NCI-H2029 treated with DMSO at 0.1 percent for 48 hours (cell line): ENCODE results near the gene IQCC.
A peak's percentile ranks its signal among the peaks of the same experiment; 100 is the strongest.

Experiments used
- DNase-seq: peaks from one replicate; lab custom pipeline; 2025; lab: John Stamatoyannopoulos, UW

The IQCC gene

DNA sequence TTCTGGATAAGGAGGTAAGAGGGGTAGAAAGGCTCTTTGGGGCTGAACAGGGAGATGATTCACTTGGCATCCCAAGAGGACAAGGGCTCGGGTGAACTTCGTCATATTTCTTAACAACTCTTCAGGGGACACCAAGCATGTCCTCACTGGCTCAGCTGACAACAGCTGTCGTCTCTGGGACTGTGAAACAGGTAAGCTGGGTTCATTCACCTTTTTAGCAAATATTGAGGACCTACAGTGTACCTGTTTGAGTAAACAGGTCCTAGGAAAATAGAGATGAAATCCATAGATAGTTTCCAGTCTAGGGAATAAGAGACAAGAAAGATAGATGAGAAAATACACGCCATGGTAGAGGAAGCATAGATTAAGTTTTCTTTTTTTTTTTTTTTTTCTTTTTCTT, 18.8 kb downstream of the IQCC start:
- DNase-seq: no peak

DNA sequence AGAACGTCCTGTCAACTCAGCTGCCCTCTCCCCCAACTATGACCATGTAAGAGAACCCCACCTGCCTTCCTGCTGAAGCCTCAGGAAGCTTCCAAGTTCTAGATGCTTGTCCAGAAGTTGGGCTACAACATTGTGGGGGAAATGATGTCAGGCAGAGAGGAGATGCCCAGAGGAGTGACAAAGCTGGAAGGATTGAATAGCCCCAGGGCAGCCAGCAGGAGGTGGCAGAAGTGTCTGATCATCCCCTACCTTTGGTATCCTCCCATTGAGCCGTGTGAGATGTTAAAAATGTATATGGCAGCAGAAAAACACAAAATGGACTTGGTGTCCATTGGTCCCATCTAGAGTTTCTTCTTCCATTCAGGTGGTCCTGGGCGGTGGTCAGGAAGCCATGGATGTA, 23.3 kb downstream of the IQCC start:
- no peak for DNase-seq

DNA sequence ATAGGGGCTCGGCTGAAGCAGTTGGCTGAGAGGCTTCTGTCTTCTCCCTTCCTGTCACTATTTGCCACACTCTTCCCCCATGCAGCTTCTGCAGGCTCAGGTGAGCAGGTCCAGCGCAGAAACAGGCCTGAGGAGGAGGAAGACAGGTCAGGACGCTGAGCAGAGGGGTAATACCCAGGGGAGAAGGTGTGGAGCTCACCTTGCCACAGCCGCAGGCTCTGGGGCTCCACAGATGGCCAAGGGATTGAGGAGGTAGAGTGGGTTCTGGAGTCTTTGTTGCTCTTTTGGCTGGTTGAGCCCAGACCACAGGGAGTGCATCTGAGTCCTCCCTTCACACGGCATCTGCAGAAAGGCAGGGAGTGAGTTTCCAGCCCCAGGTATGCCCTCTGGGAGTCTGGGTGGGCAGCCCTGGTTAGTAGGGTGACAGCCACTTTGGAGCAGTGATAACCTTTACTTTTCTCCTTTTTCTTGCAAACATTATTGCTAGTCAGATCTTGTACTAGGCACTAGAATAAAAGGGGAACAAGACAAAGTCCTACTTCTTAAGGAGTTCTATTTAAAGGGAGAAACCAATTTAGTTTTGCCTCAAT, 26.5 kb downstream of the IQCC start:
- no peak for DNase-seq

DNA sequence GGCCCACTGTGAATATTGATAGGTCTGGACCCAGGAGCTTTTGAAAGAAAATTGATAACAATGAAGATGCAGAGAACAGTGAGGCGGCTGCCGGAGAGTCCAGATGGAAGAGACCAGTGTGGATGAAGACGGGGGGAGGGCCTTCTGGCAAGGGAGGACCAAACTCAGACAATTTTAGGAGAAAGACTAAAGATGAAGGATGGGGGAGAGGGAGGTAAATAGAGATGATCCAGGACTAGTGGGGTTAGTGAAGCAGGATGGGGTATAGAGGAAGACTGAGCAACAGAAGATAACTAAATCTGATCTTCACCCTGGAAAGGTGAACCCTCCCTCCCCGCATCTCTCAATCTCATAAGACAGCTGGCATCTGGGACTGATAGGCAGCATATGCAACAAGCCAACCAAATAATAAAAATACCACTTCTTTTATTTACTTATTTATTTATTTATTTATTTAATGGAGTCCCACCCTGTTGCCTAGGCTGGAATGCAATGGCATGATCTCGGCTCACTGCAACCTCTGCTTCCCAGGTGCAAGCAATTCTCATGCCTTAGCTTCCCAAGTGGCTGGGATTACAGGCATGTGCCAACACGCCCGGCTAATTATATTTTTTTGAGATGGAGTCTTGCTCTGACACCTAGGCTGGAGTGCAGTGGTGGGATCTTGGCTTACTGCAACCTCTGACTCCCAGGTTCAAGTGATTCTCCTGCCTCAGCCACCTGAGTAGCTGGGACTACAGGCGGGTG, 27.3 kb downstream of the IQCC start:
- DNase-seq: no peak

DNA sequence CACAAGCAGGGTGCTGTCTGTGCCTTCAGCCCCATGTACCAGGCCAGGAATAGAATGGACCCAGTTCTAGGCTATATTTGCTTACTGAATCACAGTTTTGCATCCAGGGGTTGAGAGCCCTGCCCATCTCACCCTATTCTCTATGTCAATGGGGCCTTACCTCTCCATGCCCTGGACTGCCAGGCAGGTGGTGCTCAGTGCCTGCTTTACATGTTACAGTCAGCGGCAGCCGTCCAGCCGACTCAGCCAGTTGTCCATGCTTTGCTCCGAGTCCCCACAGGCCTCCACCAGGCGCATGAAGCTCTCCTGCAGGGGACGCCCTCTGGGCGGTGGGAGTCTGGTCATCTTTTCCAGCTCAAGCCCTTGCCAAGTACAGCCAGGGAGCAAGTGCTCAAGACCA, 29.3 kb downstream of the IQCC start:
- DNase-seq: no peak

DNA sequence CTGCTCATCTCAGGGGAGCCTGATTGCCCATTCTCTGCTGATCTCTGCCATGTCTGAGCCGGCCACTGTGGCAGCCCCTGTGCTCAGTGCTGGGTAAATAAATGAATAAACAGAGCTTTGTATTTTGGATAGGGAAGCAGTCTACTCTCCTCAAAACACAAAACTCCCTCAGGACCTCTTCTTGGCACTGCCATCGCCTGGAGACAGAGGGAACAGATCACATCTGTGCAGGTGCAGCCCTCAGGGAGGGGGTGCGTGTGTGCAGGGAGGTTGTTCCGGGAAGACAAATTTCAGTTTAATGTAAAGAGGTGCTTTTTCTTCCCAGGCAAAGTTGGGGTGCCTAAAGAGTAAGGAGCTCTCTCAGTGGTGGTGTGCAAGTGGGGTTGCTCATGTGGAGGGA, 33.9 kb downstream of the IQCC start:
- no peak for DNase-seq

DNA sequence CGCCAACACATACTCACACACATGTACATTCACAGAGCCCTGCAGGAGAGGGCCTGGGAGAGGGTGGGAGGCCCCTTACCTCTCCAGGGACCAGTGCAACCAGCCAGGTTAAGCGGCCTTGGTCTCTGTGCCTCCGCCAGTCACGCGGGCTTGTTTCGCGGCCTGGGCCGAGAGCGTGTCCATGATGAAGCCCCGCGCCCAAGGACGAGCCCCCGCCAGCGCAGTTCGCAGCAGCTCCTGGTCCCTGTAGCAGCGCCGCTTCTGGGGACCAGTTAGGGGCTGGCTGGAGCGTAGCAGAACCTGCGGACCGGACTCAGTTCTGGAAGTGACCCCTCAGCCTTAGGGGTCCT, 34.3 kb downstream of the IQCC start:
- no peak for DNase-seq

DNA sequence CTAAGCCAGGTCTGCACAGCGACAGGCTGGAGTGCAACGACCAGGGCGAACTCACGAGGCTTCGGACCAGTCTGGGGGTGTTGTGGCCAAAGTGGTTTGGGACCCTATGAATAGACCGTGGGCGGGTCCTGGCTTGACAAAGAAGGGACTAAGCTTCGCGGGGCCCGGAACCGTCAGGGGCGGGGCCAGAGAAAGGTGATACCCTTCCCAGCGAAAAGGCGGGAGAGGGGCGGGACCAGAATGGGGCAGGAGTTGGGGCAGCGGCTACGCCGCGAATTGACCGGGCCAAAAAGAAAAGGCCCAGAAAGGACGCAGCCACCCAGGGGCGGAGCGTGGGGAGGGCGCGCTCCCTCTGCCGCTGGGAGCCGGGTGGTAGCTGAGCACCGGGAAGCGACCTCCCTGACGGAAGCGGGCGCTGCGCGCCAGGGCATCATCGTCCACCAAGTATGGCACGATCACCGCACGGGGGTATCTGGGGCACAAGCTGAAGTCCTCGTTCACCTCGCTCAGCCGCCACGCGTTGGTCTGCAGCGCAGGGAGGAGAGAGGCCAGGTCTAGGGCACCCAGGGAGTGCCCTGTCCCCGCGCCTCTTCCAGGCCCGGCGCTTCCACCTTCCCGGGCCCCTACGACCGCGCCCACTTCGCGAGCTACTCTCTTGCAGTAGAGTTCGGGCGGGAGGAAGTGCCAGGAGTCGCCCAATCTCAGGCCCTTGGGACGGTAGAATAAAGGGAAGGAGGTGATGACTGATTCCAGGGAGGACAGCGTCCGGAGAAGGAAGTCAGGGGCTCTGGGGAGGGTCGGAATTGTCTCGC, 34.9 kb downstream of the IQCC start:
- peak; percentile 34 for DNase-seq

DNA sequence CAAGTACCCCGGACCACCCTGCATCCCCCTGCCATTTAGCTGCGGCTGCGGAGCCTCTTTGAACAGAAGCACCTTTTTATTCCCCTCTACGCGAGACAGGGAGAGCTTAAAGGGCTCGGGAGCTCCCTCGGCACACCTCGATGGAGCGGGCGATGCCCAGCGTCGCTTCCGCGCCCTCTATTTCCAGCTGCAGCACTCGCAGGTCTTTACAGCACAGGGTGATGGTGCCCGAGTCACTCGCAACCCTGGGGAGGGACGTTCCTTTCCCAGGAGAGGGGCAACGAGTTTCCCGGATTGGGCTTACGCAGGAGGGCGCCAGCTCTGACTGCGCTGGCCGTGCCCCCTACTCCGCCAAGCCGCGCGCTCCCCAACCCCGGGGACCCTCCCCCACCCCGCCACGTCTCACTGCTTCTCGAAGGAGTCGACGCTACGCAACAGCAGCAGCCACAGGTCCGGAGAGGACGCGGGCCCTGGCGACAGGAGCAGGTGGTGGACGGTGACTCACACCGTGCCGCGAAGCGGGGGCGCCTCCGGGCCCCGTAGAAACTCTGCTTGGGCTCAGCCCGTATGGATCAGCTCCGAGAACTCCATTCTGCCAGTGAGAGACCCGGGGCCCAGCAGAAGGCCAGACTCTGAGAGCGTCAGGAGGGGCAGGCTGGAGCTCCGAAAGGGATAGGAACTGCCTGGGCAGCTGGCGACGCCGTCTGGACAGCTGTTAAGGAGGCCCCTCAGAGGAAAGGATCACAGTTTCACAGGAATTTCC, 35.7 kb downstream of the IQCC start:
- no peak for DNase-seq

DNA sequence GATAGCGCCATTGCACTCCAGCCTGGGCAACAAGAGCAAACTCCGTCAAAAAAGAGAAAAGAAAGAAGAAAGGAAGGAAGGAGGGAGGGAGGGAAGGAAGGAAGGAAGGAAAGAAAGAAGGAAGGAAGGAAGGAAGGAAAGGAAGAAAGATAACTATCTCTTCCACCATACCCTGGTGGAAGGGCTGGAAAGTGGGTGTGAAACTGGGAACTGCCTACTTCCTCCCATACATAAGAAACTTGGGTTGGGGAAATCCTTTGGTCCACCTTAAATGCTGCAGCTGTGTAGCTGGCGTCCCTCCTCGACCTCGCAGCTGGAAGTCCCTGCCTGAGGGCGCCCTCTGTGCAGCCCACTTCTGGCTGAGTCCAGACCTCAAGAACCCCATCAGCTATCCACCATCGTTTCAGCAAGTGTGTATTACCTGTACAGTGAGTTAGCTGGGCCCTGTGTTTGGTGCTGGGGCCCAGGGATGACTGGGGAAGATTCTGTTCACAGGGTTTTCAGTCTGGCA, 36.9 kb downstream of the IQCC start:
- no peak for DNase-seq

DNA sequence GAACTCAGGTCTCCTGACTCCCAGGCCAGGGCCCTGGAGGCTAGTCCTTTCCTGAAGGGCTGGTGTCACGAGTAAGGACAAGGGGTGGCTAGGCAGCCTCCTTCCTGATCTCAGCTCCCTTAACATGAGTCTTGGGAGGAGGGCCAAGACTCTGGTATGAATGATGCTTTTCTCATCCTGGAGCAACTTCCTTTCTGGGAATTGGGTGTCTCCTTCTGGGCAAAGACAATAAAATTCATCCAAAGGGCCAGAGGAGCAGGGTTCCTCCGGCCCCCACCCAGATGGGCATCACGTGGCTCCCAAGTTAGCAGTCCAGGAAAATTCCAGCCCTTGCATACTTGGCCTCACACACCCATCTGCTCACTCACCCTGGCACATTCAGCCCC, 41.4 kb downstream of the IQCC start, which contains the start of gene FAM167B:
FAM167B (plus strand) TSS at position 335 of the 386 bp plus-strand sequence. CDS start 200 bp downstream, outside the sequence.
- no peak for DNase-seq

DNA sequence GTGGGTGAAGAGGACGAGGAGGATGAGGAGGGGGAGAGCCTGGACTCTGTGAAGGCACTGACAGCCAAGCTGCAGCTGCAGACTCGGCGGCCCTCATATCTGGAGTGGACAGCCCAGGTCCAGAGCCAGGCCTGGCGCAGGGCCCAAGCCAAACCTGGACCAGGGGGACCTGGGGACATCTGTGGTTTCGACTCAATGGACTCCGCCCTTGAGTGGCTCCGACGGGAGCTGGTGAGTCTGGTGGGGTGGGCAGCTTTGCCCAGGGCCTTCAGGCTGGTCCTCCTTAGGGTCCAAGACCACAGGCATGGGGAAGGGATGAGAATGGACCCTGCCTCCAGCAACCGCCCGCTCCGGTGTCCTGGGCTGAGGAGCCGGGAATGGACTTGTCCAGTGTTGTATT, 42.0 kb downstream of the IQCC start:
- DNase-seq: no peak

DNA sequence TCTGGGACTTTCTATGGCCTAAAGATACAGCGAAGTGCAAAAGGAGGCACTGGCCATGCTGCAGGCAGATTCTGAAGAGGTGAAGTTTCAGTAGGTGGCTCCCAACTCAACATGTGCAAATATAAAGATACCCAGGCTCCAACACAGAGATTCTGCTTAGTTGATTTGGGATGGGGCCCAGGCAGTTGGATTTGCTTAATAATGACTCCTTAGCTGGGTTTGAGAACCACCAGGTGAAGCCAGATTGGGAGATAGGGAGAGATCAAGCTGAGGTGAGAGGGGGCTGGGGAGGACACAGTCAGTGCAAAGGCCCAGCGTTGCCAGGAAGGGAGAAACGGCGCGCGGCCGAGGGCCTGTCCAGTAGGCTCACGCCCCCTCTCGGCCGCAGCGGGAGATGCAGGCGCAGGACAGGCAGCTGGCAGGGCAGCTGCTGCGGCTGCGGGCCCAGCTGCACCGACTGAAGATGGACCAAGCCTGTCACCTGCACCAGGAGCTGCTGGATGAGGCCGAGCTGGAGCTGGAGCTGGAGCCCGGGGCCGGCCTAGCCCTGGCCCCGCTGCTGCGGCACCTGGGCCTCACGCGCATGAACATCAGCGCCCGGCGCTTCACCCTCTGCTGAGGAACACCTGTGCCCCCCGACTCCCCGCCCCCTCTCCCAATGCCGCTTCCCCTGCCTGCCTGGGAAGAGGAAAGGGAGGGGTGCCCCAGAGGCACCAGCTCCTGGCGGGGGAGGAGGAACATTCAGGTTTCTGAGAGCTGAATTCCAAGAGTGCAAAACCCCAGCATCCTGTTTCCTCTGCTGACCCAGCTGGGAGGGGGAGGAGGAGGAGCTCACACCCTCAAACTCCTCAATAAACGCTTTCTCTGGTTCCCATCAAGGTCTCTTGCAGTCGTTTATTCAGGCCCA, 42.8 kb downstream of the IQCC start:
- DNase-seq: no peak

DNA sequence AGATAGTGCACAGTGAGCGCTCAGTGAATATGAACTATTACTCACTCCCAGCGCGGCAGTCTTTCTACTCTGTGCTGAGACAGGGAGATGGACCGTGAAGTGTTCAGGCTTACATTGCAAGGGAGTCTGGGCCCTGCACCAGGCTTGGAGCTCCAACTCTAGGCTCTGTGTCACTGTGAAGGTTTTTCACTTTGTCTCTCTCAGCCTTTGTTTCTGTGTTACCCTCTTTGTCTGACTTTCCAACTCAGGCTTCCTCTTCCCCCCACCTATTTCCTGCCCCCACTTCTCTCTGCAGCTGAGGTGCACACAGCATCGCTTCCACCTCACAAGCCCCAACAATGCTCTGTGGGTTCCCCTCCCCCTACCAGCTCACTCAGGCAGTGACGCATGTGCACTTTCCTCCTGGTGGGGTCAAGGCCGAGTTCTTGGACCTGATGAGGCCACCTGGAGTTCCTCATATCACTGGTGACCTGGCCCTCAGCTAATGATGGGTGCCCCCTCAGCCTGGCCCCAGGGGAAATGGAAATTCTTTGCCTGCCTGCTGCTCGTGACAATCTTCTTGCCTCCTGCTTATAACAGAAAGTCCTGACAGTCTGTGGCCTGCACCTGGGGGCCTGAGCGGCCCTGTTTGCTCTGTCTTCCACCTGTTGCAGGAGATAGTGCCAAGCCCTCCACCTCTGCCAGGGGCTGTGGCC, 44.5 kb downstream of the IQCC start:
- no peak for DNase-seq

DNA sequence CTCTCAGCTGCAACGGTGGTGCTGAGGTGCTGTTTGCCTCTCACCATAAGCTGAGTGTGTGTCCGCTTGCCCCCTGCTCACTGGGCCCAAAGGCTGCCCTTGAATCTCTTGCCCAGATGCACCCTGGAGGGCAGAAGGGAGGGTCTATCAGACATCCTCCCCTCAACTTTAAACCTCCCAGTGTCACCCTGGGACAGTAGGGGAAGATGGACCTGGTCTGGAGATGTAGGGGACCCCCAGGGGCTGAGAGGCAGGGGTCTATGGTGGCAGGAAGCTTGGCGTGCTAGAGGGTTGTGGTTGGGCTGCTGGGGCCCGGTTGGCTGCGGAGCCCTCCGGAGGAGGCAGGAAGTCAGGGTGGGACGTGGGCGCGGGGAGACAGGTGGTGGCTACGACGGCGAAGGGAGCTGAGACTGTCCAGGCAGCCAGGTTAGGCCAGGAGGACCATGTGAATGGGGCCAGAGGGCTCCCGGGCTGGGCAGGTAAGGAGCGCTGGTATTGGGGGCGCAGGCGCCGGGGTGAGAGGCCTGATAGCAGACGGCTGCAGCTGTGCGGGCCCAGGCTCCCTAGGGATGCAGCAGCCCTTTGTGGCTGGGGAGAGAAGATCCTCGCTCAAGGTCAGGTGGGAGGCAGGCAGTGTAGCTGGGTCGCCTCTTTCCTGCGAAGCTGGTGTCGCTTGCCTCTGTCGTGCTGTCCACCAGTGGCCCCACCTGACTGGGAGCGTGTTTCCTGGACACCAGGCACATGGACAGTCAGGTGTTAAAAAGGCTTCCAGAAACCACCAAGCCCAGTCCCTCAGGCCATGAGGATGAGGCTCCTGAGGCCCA, 45.6 kb downstream of the IQCC start, which contains the start of gene LCK:
LCK (plus strand) TSS at position 373 of the 824 bp plus-strand sequence. CDS start 23,065 bp downstream, outside the sequence.
- no peak for DNase-seq

DNA sequence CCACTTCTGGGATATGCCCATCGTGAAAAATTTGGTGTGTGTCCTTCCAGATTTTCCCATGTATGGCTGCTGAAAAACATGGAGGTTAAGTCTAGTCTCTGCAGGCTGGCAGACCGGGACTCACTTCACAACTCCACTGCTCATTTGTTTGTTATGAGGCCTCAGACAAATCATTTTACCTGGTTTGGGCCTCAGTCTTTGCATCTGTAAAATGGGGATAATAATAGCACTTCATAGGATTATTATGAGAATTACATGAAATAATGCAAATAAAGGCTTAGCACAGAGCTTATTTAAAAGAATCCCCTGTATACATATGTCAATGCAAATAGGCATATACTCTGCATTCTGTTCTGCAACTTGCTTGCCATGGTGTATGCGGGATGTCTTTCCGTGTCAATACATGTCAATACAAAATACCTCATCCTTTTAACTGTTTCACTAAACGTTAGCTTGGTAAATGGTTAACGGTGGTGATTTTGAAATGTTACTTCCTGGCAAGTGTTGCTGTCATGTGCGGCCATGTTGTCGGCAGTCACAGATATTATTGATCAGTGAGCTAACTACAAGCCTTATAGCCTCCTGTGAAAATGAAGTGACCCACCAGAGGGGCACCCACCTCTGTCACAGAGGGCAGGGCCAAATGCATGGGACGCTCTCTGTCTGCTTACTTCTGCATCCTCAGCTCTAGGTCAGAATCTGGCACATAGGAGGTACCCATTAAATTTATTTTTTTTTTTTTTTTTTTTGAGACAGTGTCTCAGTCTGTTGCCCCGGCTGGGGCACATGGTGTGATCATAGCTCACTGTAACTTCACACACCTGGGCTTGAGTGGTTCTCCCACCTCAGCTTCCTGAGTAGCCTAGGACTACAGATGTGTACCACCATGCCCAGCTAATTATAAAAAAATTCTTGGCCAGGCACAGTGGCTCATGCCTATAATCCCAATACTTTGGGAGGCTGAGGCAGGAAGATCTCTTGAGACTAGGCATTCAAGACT, 49.9 kb downstream of the IQCC start:
- no peak for DNase-seq

DNA sequence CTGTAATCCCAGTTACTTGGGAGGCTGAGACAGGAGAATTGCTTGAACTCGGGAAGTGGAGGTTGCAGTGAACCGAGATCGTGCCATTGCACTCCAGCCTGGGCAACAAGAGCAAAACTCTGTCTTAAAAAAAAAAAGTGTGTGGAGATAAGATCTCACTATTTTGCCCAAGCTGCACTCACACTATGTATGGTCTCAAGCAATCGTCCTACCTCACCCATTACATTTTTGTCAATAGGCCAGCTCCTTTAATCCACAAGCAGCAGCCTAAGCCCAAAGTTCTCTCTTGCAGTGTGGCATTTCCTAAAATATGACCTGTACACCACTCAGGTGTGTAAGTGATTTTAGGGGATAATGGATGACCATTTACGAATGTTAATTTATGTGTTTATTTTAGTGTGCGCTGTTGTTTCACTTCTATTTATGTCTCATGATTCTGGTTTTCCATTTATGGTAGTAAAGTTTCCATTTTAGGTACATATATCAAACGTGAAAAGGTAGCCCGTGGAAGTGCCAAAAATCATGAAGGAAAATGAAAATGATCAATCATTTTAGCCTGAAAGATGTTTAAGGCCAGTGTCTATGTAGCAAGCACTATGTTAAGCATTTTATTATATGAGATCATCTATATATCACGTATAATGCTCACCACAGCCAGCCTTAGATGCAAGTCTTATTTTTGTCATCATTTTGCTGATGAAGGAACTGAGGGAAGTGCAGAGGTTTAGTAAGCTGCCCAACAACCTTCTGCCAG, 51.2 kb downstream of the IQCC start:
- DNase-seq: no peak

DNA sequence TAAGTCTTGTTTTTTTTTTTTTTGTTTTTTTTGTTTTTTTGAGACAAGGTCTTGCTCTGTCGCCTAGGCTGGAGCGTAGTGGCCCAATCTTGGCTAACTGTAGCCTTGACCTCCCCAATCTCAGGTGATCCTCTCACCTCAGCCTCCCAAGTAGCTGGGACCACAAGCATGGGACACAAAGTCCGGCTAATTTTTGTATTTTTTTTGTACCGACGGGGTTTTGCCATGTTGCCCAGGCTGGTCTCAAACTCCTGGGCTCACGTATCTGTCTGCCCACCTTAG, 51.7 kb downstream of the IQCC start:
- no peak for DNase-seq
